Left lobe of liver (tissue), 2 donors: ENCODE measurements around the gene KLHL3. TPM values are rescaled to one million over a fixed set of nuclear protein-coding genes. Genes with fewer than 3 reads are reported as not detected.

Source experiments
- ATAC-seq: fragments of 200-7000 bp; cut with Tn5 transposase; one replicate; pipeline ENCODE4 v1.9.1; 2020; ENCODE audit warnings: mild to moderate bottlenecking, moderate library complexity
- DNase-seq: peaks from one replicate; pipeline ENCODE4 v3.0.0-alpha.2; 2020; ENCODE audit warnings: low spot score
- total RNA-seq: library from RNA; stranded (reverse); gene quantifications from one replicate; pipeline ENCODE4 v1.2.1, GENCODE V29; 2021
- donor health status: DM: no; HTN: no; CAD: no; lungs with moderate emphysema.
- donor health status: DM: no; HTN: yes; CAD: no.

Gene KLHL3
- total RNA-seq, 1 donor from 2014 or later: 10.6 TPM

DNA sequence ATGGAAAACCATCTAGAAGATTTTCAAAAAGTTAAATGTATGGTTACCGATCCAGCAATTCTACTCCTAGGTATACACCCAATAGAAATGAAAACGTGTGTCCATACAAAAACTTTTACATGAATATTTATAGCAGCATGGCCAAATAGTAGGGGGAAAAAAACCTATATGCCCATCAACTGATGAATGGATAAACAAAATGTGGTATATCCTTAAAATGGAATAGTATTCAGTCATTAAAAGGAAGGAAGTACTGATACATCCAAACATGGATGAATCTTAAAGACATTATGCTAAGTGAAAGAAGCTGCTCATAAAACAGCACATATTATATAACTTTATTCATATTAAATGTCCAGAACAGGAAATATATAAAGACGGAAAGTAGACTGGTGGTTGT lies 143.6 kb downstream of the KLHL3 start:
- no peak for DNase-seq
- no peak for ATAC-seq

DNA sequence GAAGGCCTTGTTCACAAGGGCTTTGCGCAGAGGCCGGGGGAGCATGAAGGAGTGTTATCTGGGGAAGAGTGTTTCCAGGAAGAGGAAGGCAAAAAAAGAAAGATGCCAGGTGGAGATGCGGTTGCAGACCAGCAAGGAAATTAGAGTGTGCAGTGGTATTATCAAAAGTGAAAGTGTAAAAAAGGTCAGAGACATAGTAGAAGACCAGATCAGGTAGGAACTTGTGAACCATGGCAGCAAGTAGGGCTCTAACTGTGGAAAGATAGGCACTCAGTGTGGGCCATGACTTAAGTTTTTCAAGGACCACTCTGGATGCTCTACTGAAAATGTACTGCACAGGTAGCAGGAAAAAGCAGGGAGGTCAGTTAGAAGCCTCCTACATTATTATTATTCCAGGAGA lies 146.7 kb downstream of the KLHL3 start:
- DNase-seq: no peak
- ATAC-seq: no peak

DNA sequence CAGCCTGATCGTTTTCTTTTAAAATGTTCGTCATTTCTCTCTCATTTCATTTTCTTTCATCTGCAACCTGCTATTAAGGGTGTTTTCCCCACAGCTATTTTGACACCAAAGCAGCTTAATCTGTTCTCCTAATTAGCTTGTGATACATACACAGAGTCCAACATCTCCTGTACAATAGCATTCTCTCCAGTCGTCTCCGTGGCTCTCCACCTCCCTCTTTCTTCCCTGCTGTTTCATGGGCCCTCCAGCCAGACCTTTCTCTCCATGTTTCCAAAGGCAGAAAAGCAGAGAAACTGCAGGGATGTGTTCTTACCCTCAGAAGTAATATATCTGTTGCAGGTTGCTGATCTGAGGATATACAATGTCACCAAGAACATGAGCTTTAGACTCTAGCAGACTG lies 148.0 kb downstream of the KLHL3 start:
- DNase-seq (no peak), ATAC-seq (no peak)

DNA sequence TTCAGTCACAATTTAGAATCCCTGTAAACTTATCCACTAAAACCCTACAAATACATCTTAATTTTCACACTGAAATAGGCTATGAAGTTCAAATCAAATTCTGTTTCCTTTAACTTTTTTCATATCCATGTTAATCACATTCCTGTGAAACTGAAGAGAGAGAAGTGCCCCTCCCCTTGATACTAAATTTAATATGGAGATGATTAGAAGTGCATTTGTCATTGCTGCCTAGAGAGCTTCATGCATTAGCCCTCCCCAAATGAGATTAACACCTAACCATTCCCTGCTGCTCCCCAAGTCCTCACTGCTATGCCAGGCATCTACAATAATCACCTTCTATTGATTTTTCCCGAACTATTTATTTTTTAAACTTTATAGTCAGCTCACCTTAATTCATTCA lies 151.6 kb downstream of the KLHL3 start:
- no peak for ATAC-seq
- no peak for DNase-seq

DNA sequence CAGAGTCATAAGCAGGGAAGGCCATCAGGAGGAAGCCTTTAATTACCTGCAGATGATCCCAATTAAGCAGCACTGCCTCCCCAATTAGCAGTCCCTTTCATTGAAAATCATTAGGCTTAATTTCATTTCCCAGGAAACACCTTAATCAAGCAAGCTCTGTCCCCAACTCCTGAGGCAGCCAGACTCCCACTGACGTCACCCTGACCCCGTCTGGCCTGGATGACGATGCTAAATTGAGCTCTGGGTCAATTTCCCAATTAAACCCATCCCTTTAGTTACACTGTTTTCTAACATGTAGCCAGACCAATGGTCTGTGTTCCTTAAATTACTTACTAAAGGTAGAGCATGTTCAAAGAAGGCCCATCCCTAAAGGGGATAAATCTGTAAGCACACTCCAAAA lies 152.8 kb downstream of the KLHL3 start:
- DNase-seq: no peak
- ATAC-seq: no peak

DNA sequence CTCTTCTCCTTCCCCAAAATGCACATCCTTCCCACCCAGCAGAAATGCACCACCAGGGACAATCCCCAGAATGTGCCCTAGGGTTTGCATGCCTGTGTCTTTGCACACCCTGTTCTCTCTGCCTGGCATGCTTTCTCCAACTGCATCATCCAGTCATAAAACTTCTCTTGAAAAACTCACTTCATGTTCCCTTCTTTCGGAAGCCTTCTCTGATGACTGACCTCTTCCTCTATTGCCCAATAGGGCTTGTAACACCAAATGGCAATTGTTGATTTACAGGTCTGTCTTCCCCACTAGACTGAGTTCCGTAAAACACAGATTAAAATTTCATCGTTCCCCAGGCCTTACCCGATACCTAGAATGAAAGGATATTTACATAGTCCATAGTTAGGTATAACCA lies 153.7 kb downstream of the KLHL3 start:
- DNase-seq (no peak), ATAC-seq (no peak)

DNA sequence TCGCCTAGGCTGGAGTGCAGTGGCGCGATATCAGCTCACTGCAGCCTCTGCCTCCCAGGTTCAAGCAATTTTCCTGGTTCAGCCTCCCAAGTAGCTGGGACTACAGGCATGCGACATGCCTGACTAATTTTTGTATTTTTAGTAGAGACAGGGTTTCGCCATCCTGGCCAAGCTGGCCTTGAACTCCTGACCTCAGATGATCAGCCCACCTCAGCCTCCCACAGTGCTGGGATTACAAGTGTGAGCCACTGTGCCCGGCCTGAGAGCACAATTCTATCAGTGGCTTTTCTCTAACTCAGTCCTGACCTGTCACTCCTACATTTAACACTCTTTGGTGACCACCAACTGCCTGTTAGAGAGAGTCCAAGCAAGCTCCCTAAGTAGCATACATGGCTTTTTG lies 154.1 kb downstream of the KLHL3 start:
- ATAC-seq: no peak
- no peak for DNase-seq

DNA sequence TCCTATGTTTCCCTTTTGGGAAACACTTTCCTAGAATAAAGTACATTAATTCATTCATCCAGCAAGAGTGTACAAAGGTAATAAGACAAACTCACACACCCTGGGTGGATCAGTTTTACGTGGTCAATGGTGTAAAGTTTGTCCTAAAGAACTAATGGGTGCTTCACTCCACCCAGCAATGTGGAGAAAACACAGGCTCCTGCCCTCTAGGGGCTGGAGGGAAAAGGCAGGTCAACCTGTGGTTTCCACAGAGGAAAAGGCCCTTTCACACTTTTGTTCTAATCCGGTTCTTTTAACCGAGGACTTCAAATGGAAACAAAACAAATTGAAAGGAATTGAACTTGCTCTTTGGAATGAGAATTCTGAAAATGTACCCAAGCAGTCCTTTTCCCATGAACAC lies 155.9 kb downstream of the KLHL3 start:
- ATAC-seq (peak; percentile 35), DNase-seq (no peak)

DNA sequence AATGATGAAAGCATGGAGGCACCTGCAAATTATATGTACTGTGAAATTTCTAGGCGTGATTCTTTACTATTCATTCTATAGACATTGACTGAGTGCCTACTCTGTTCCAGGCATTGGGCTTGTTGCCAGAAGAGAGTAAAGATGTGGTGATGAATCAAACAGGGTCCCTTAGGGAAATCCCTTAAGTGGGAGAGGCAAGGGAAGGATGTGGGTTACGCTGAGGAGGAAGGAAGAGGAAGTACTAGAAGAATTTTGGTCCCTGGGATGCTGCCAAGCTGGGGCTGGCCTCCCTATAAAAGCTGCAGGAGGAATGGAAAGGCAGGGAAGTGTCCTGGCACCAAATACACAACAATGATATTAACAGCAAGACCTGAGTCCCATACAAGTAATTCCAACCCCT lies 160.0 kb downstream of the KLHL3 start:
- ATAC-seq (no peak), DNase-seq (no peak)

DNA sequence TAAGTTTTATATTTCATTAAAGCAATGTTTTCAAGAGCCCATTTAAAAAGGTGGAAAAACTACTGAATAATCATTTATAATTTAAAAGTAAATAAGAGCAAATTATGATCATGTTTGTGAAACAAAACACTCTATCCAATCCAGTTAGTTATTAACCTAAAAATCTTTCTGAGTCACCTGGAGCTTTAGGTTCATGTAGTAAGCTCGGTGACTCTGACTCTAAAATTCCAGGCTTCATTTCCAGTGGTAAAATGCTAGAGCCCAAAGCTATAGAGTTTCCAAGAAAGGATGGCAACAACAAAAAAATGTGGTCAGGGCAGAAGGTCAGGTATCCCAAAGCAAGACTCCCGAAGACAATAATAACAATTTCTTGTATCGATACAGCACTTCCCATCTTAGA lies 160.7 kb downstream of the KLHL3 start:
- no peak for ATAC-seq
- DNase-seq: no peak

DNA sequence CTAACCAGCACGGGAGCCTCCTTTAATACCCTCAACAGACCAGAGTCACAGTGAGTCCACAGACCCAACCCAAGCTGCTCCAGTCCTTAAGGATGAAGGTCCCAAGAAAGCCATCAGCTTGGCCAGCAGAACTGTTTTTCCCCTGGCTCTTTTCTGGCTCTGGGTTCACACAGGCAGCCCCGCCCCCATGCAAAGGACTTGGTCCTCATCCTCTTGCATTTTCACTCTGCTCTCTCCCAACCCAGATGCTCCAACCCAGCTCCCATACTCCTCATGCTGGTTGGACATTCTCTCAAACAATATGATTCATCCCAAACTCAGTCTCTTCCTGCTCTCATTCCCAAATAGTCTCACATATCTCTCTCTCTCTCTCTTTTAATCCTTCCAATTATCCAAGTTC lies 162.5 kb downstream of the KLHL3 start:
- ATAC-seq (no peak), DNase-seq (no peak)

DNA sequence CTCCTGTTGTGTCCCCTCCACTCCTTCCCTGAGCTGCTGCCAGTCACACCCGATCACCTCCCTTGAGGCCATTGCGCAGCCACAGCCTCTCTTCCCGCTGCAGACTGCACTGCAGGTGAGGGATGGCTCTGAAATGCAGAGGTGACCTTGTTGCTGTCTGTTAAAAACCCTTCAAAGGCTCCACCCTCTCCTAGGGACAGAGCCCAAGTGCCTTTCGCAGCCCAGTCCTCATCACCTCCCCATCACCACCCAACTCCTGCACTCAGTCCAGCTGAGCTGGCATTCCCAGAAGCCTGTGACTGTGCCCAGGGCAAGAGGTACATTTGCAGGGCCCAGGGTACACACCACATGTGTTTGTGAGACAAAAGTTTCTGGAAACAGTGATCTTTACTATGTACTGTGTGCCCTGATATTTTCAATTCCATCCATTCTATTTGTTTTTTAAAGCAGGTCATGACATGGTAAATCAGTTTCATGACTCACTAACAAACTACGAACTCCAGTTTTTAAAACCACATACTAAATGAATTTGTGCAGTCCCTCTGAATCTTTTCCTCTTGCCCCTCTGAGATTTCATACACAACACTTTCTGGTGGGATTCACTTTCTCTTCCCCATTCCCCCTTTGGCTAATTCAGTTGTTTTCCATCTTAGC lies 163.7 kb downstream of the KLHL3 start:
- DNase-seq (no peak), ATAC-seq (no peak)

DNA sequence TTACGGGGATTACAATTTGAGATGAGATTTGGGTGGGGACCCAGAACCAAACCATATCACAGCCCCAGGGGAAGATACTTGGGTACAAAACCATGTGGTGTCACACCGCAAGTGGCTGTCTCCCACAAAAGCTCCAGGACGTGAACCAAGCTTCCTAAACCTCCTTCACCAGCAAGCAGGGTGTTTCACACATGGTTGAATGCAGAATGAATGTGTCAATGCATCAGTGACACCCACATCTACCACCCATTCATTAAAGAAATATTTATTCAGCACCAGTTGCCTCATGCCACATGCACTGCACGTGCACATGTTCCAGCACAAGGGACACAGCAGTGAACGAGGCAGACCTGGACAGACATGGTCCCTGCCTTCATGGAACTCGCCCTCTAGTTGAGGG lies 165.8 kb downstream of the KLHL3 start:
- no peak for ATAC-seq
- DNase-seq: no peak

Other genes starting within 250 kb of the KLHL3 start
- 0.40 TPM for gene SPOCK1, start 236.8 kb downstream of the KLHL3 start, total RNA-seq
- 8.6 TPM for gene HNRNPA0, start 18.3 kb upstream of the KLHL3 start, total RNA-seq
- not detected for gene MYOT, start 131.8 kb upstream of the KLHL3 start, total RNA-seq
- gene PKD2L2, start 153.4 kb upstream of the KLHL3 start, total RNA-seq: not detected